Astrocyte of the spinal cord (primary cell): ENCODE measurements around the gene OTUD1.
"Not testable (repeated sequence)": the region's sequence is repeated elsewhere in the genome, so short reads cannot be mapped to it uniquely, and the experiment has no call there.

ENCODE experiments used
- DNase-seq: peaks from one replicate; pipeline ENCODE4 v3.0.0; 2011; ENCODE audit warnings: low read depth, low spot score
- H3K4me3 ChIP-seq: 2 replicates; pipeline ENCODE4 v1.5.1; 2011; ENCODE audit warnings: low read depth, mild to moderate bottlenecking, low read length, moderate library complexity
- in situ Hi-C: cut with HindIII; loops from 2 replicates; pipeline ENCODE4 v1.10.0; 2017; ENCODE audit warnings: low sequenced_read_pairs
- TF ChIP-seq, protein P1 (sequence below): IDR thresholded peaks from 2 replicates; pipeline ENCODE4 v1.5.1; 2012; ENCODE audit warnings: low read depth, mild to moderate bottlenecking, low read length, inconsistent platforms

Gene OTUD1, protein sequence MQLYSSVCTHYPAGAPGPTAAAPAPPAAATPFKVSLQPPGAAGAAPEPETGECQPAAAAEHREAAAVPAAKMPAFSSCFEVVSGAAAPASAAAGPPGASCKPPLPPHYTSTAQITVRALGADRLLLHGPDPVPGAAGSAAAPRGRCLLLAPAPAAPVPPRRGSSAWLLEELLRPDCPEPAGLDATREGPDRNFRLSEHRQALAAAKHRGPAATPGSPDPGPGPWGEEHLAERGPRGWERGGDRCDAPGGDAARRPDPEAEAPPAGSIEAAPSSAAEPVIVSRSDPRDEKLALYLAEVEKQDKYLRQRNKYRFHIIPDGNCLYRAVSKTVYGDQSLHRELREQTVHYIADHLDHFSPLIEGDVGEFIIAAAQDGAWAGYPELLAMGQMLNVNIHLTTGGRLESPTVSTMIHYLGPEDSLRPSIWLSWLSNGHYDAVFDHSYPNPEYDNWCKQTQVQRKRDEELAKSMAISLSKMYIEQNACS

GRCh38 chr10:23438547-23439451 lies at the start of gene OTUD1:
Gene OTUD1 (plus strand): TSS chr10:23439075. CDS start chr10:23439458, 383 bp downstream.
- in situ Hi-C loops = no loop called here
- DNase-seq = peak; percentile 92
- TF ChIP-seq, protein P1, sequence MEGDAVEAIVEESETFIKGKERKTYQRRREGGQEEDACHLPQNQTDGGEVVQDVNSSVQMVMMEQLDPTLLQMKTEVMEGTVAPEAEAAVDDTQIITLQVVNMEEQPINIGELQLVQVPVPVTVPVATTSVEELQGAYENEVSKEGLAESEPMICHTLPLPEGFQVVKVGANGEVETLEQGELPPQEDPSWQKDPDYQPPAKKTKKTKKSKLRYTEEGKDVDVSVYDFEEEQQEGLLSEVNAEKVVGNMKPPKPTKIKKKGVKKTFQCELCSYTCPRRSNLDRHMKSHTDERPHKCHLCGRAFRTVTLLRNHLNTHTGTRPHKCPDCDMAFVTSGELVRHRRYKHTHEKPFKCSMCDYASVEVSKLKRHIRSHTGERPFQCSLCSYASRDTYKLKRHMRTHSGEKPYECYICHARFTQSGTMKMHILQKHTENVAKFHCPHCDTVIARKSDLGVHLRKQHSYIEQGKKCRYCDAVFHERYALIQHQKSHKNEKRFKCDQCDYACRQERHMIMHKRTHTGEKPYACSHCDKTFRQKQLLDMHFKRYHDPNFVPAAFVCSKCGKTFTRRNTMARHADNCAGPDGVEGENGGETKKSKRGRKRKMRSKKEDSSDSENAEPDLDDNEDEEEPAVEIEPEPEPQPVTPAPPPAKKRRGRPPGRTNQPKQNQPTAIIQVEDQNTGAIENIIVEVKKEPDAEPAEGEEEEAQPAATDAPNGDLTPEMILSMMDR = no peak

GRCh38 chr10:23390408-23390807 lies 48.5 kb upstream of the OTUD1 start:
- in situ Hi-C loops, DNase-seq, H3K4me3 ChIP-seq: not testable (repeated sequence)

More at GRCh38 chr10:23438547-23439451, at the start of gene OTUD1:
- H3K4me3 ChIP-seq = peak within 1 kb of the TSS; percentile 55

DNA sequence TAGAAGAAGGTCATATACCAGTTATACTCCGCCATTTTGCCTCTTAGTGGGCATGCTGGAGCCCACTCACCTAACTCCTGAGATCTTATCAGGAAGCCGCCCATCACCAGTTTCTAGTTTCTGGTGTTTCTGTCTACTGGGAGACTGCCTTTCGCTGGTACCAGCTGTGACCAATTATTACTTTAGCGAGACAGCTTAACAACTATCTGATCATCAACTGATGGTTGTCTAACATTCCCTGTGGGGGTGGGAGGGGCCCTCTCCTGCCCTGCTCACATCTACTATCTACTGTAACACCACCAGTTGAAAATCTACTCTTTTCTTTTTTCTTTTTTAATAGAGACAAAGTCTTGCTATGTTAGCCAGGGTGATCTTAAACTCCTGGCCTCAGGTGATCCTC lies 48.1 kb upstream of the OTUD1 start:
- DNase-seq = no peak
- in situ Hi-C loops = no loop called here
- TF ChIP-seq, protein P1 = no peak
- H3K4me3 ChIP-seq = no peak overlapping the region

DNA sequence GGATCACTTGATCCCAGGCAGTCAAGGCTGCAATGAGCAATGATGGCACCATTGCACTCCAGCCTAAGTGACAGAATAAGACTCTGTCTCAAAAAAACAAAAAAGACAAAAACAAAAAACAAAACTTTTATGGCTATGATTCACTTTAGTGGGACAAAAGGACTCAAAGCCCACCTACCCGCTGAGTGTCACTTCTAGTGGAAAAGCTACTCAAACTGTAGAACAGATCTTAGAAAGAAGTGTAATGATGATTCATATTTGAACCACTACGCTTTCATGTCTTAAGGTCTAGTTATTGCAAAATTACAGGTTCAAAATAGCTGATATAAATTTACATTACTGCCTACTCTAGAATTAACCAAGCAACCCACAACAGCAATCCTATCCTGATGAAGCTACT lies 47.1 kb upstream of the OTUD1 start:
- in situ Hi-C loops = no loop called here
- no peak for DNase-seq
- H3K4me3 ChIP-seq = no peak overlapping the region
- TF ChIP-seq, protein P1 = no peak

- in situ Hi-C loops = no loop called here
- TF ChIP-seq, protein P1 = no peak
These were observed 43.9 kb upstream of the OTUD1 start for GRCh38 chr10:23395017-23395416.

GRCh38 chr10:23396695-23397094 lies 42.2 kb upstream of the OTUD1 start:
- in situ Hi-C loops = no loop called here
- DNase-seq = no peak
- TF ChIP-seq, protein P1 = no peak
- no peak overlapping the region for H3K4me3 ChIP-seq

More at GRCh38 chr10:23395017-23395416, 43.9 kb upstream of the OTUD1 start:
- no peak for DNase-seq
- no peak overlapping the region for H3K4me3 ChIP-seq
